Measurements from ENCODE around the gene INVS.

INVS gene

DNA sequence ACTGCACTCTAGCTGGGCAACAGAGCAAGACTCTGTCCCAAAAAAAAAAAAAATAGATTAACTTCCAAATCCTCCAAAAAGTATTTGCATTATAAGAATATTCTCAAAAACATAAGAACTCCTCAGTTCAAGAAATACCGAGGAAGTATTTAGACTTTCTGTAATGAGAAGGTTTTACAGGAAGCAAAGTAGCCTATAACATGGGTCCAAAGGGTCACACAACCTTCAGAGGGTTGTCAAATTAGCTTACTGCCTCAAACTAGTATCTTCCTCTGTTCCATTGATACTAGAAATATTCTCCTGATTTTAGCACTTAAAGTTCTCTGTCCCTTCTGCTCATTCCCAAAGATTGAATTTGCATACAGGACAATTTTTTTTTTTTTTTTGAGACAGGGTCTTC lies 121.9 kb downstream of the INVS start:
- no peak overlapping the region for H3K4me3 ChIP-seq (ENCODE audit: low read length)
- no peaks in the 10 kb centered on the region for H3K9me3 ChIP-seq (replicated peaks; ENCODE audit: insufficient read depth, low read length)
- no peak overlapping the region for H3K27ac ChIP-seq (ENCODE audit: low read length)
- H3K36me3 ChIP-seq (replicated peaks; ENCODE audit: insufficient read depth, low read length) = no peaks in the 10 kb centered on the region
- H3K27me3 ChIP-seq (replicated peaks; ENCODE audit: insufficient read depth, low read length) = no peaks in the 10 kb centered on the region
- no peak for DNase-seq
- H3K9me2 ChIP-seq (replicated peaks; ENCODE audit: insufficient read depth, low read length) = no peaks in the 10 kb centered on the region
- no peaks in the 10 kb centered on the region for H3F3A ChIP-seq (ENCODE audit: insufficient read depth, low read length)
- no peak overlapping the region for H2AFZ ChIP-seq (ENCODE audit: low read length)
- 0 out of 2 replicates have a peak, but pooled peaks cover 3% of the 10 kb centered on the region for H3K4me1 ChIP-seq (ENCODE audit: low read length)
- TF ChIP-seq EZH2 (optimal IDR thresholded peaks at IDR 0.05; ENCODE audit: low read depth, low read length) = no peak
- TF ChIP-seq EZH2phosphoT487 (IDR thresholded peaks at IDR 0.05; ENCODE audit: low read length) = no peak
- H3K9ac ChIP-seq (ENCODE audit: low read length) = no peak overlapping the region
- no peaks in the 10 kb centered on the region for H3K79me2 ChIP-seq (ENCODE audit: low read length)
- no peak overlapping the region for H3K4me2 ChIP-seq (ENCODE audit: low read depth, low read length)
- H4K20me1 ChIP-seq (ENCODE audit: insufficient read depth, low read length) = no peaks in the 10 kb centered on the region

DNA sequence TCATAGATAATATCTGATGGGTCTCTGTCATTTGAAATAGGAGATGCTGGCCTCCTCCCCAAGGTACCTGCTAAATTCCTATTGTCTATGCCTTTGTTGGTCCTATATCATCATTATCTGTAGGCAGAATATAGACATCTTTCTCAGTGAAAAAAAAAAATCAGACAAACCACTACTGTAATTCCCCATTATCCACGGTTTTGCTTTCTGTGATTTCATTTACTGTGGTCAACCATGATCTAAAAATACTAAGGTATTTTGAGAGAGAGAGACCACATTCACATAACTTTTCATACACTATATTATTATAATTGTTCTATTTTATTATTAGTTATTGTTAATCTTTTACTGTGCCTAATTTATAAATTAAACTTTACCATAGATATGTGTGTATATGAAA lies 122.5 kb downstream of the INVS start:
- H3K4me2 ChIP-seq (ENCODE audit: low read depth, low read length) = no peak overlapping the region
- H3F3A ChIP-seq (ENCODE audit: insufficient read depth, low read length) = no peaks in the 10 kb centered on the region
- no peaks in the 10 kb centered on the region for H3K79me2 ChIP-seq (ENCODE audit: low read length)
- H3K9me2 ChIP-seq (replicated peaks; ENCODE audit: insufficient read depth, low read length) = no peaks in the 10 kb centered on the region
- H3K27me3 ChIP-seq (replicated peaks; ENCODE audit: insufficient read depth, low read length) = no peaks in the 10 kb centered on the region
- no peak overlapping the region for H3K27ac ChIP-seq (ENCODE audit: low read length)
- TF ChIP-seq, protein P1, sequence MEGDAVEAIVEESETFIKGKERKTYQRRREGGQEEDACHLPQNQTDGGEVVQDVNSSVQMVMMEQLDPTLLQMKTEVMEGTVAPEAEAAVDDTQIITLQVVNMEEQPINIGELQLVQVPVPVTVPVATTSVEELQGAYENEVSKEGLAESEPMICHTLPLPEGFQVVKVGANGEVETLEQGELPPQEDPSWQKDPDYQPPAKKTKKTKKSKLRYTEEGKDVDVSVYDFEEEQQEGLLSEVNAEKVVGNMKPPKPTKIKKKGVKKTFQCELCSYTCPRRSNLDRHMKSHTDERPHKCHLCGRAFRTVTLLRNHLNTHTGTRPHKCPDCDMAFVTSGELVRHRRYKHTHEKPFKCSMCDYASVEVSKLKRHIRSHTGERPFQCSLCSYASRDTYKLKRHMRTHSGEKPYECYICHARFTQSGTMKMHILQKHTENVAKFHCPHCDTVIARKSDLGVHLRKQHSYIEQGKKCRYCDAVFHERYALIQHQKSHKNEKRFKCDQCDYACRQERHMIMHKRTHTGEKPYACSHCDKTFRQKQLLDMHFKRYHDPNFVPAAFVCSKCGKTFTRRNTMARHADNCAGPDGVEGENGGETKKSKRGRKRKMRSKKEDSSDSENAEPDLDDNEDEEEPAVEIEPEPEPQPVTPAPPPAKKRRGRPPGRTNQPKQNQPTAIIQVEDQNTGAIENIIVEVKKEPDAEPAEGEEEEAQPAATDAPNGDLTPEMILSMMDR (IDR thresholded peaks at IDR 0.05; ENCODE audit: low read length) = no peak
- TF ChIP-seq EZH2phosphoT487 (IDR thresholded peaks at IDR 0.05; ENCODE audit: low read length) (no peak), EZH2 (optimal IDR thresholded peaks at IDR 0.05; ENCODE audit: low read depth, low read length) (no peak)
- H4K20me1 ChIP-seq (ENCODE audit: insufficient read depth, low read length) = no peaks in the 10 kb centered on the region
- H2AFZ ChIP-seq (ENCODE audit: low read length) = no peak overlapping the region
- H3K9me3 ChIP-seq (replicated peaks; ENCODE audit: insufficient read depth, low read length) = no peaks in the 10 kb centered on the region
- H3K9ac ChIP-seq (ENCODE audit: low read length) = no peak overlapping the region
- no peaks in the 10 kb centered on the region for H3K36me3 ChIP-seq (replicated peaks; ENCODE audit: insufficient read depth, low read length)
- DNase-seq = no peak
- H3K4me3 ChIP-seq (ENCODE audit: low read length) = no peak overlapping the region
- 0 out of 2 replicates have a peak, but pooled peaks cover 3% of the 10 kb centered on the region for H3K4me1 ChIP-seq (ENCODE audit: low read length)

DNA sequence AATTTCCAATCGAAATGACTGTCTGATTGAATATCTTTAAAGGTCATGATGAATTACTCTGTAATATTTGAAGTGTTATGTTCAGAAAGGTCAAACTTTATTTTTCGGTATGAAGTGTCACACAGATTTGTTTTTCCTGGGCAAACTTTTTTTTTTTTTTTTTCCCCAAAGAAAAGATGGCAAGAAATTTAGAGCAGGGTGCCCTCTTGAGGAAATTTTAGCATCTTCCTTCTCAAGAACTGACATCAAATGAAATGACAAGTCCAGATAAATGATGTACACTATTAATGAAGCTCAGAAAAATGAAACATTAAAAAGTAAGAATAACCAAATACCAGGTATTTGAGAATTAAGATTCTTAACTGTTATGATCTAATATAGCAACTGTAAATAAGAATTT lies 123.6 kb downstream of the INVS start:
- Histone ChIP-seq H3K9me3 (replicated peaks; ENCODE audit: insufficient read depth, low read length) (no peaks in the 10 kb centered on the region), H3K27ac (ENCODE audit: low read length) (no peak overlapping the region), H3F3A (ENCODE audit: insufficient read depth, low read length) (no peaks in the 10 kb centered on the region), H3K9ac (ENCODE audit: low read length) (no peak overlapping the region), H3K79me2 (ENCODE audit: low read length) (no peaks in the 10 kb centered on the region), H4K20me1 (ENCODE audit: insufficient read depth, low read length) (no peaks in the 10 kb centered on the region), H3K4me2 (ENCODE audit: low read depth, low read length) (no peak overlapping the region), H3K36me3 (replicated peaks; ENCODE audit: insufficient read depth, low read length) (no peaks in the 10 kb centered on the region), H3K4me3 (ENCODE audit: low read length) (no peak overlapping the region), H3K4me1 (ENCODE audit: low read length) (0 out of 2 replicates have a peak, but pooled peaks cover 3% of the 10 kb centered on the region), H2AFZ (ENCODE audit: low read length) (no peak overlapping the region), H3K9me2 (replicated peaks; ENCODE audit: insufficient read depth, low read length) (no peaks in the 10 kb centered on the region), H3K27me3 (replicated peaks; ENCODE audit: insufficient read depth, low read length) (no peaks in the 10 kb centered on the region)
- peak; percentile 26 for DNase-seq
- TF ChIP-seq, protein P1 (IDR thresholded peaks at IDR 0.05; ENCODE audit: low read length) = peak; percentile 33
- TF ChIP-seq EZH2phosphoT487 (IDR thresholded peaks at IDR 0.05; ENCODE audit: low read length) = no peak

DNA sequence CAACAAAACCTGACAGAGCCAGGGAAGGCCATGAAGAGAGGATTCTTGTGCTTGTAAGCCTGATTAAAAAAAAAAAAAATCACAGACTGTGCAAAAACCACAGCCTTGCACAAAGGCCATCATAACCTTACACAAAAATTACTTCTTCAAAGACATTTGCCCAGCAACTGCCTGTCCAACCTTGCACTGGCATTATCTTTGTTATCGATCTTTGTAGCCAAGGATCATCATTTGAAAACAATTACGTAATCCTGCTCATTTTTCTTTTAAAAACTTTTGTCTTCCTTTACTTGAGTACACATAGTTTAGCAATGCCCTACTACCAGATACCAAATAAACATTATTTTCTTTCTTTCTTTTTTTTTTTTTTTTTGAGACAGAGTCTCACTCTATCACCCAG lies 128.6 kb downstream of the INVS start:
- Histone ChIP-seq H4K20me1 (ENCODE audit: insufficient read depth, low read length) (no peaks in the 10 kb centered on the region), H3K9me3 (replicated peaks; ENCODE audit: insufficient read depth, low read length) (no peaks in the 10 kb centered on the region), H3K27me3 (replicated peaks; ENCODE audit: insufficient read depth, low read length) (no peaks in the 10 kb centered on the region), H3K4me1 (ENCODE audit: low read length) (no peaks in the 10 kb centered on the region), H3K4me3 (ENCODE audit: low read length) (no peak overlapping the region), H3K4me2 (ENCODE audit: low read depth, low read length) (no peak overlapping the region), H3K27ac (ENCODE audit: low read length) (no peak overlapping the region), H2AFZ (ENCODE audit: low read length) (no peak overlapping the region), H3K9me2 (replicated peaks; ENCODE audit: insufficient read depth, low read length) (no peaks in the 10 kb centered on the region), H3F3A (ENCODE audit: insufficient read depth, low read length) (no peaks in the 10 kb centered on the region), H3K79me2 (ENCODE audit: low read length) (no peaks in the 10 kb centered on the region), H3K9ac (ENCODE audit: low read length) (no peak overlapping the region), H3K36me3 (replicated peaks; ENCODE audit: insufficient read depth, low read length) (no peaks in the 10 kb centered on the region)
- TF ChIP-seq EZH2 (optimal IDR thresholded peaks at IDR 0.05; ENCODE audit: low read depth, low read length) (no peak), EZH2phosphoT487 (IDR thresholded peaks at IDR 0.05; ENCODE audit: low read length) (no peak)
- TF ChIP-seq, protein P1 (IDR thresholded peaks at IDR 0.05; ENCODE audit: low read length) = no peak
- DNase-seq = no peak
